Iris pigment epithelial cell (primary cell): ENCODE results near the gene NCKAP5.
"Not testable (repeated sequence)": the region's sequence is repeated elsewhere in the genome, so short reads cannot be mapped to it uniquely, and the experiment has no call there.

Experiments used
- DNase-seq: peaks from one replicate; pipeline ENCODE4 v3.0.0-alpha.2; 2011; ENCODE audit warnings: low read depth

NCKAP5 gene

DNA sequence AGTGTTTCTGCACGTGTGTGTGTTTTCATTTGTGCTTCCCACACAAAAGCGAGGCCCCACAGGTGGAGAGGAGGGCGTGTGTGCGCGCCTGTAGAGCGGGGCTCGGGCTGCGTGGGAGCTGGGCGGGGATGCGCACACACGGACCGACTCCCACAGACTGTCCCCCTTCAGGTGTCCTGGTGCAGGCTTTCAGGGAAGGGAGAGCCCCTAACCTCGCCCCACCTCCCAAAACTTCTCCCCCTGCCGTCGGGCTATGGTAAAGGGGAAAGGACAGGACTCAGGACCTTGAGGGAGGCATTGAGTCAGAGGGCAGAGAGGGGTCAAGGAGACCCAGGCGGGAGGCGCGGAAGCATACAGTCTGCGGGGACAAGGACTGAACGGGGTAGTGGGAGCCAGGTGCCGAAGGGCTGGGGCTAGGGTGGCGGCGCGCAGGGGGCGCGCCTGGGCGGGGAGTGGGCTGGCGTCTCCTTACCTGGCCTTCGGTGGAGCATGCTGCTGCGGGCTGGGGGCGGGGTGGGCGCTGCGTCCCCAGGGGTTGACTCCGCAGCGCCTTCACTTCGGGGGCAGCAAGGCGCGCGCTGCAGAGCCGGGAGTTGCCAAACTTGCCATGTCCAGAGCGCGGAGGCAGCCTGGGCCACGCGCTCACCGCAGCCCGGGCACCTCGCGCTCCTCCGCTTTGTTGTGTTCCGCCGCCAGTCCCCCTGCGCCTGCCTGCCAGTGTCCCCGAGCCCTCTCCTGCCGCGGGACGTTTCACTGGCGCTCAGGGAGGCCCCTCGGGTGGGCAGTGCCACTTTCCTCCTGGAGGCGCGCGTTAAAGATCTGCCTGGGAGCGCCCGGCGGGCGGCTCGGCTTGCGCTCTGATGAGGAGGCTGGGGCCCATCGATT, 302.0 kb downstream of the NCKAP5 start:
- DNase-seq: peak; percentile 41

DNA sequence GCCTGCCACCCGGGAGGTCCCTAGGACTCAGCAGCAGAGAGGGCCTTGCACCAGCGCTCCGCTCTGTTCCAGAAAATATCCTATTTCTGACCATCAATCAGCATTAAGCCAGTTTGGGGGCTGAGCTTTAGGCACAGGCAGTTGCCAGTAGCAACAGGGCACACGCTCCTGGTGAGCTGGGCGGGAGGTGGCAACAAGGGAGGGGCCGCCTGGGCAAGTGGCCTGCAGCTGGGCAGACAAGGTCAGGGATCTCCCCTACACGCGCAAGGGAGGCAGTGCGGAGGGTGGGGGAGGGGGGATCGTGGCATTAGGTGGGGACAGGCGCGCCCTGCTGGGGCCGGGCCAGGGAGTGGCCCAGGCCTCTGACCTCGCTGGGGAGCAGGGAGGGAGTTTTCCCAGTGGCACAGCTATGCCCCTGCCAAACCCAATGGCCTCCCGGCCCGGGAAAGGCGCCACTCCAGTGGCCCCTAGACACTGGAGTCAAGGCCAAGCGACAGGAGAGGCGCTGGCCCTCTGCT, 302.8 kb downstream of the NCKAP5 start:
- DNase-seq: no peak

DNA sequence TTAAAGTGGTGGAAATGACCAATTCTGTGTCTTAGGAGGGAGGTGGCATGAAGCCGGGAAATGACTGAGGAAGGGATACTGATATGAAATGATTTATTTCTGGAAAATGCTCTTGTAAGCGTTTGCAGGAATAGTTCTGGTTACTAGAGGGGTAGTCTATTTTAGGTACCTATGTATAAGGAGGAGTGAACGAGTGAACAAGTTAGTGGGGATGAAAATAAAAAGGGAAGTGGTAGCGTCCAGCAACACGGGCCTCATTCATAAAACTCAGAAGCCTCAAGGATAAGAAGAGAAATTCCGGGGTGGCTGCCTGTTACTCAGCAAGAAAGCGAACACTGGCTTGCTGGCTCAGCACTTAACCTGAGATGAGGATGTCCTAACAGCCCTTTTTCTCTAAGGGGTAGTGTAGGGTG, 303.3 kb downstream of the NCKAP5 start:
- no peak for DNase-seq

DNA sequence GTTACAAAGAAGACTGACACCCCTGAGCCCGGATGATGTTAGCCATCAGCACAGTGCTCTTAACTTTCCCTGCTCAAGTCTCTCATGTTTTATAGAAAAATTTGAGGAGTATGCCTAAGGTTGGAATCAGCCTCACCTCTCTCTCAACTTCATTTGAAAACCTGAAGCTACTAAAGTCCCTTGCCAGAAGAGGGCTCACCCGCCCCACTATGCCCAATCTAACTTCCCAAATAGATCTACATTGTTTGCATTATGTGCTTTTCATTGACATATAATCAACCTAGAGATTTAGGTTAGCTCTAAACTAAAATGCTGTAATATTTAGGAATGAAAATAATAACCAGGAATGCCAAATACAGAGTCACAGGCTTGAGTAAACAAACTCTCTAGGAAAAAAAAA, 305.4 kb downstream of the NCKAP5 start:
- DNase-seq: peak; percentile 44

DNA sequence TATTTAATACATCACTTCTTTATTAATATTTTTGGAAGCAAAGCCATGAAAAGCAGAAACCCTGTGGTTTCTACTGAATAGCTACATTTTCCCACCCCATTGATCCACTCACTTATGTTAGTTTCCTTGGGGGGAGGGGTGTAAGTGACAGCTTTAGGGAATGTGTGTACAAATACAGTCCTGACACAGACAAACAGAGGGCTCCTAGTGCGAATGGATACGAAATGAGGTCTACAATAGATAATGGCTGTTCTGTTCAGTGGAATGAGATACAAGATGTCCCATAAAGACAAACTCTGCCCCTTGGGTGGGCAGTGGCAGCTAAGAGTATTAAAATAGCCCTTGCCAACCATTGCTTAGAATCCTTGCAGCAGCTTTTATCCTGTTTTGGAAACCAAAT, 312.9 kb downstream of the NCKAP5 start:
- no peak for DNase-seq

DNA sequence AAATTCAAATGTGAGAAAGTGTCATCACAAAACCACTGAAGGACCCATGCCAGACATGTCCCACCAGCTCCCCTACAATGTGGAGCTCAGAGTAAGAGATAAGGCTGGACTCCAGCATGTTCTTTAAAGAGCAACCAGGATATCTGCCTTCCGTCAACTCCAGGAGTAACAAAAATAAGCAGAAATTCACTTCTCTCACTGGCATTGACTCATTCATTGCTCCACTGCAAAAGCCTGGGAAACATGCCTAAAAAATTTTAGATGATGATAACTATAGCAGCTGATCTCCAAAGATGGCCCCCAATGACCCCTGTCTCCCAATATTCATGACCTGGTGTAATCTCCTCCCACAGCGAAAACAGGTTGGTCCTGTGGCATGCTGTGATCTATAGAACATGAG, 314.5 kb downstream of the NCKAP5 start:
- DNase-seq: peak; percentile 27

DNA sequence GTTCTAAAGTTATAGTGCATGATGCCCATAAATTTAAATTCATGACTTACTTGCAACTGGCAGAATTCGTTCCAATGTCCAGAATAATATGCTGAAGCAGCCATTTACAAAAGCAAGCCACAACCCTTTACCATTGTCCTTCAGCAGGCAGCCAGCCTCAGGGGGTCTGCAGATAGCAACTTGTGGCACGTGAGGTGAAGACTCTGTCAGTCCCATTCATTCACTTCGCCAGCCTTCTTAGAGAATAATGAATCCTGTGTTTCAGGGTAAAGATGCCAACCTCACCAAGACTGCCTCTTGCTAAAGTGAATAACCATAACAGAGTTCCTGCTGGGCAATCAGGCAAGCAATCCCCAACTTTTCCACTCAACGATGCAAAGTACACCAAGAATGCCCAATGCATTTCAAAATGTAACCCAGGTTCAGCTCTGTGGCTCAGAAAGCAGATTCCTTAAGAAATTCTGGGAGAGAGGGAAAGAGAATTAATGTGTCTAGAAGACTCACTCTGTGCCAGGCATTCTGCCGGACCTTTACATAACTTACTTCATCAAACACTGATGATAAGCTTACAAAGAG, 315.4 kb downstream of the NCKAP5 start:
- DNase-seq: no peak

DNA sequence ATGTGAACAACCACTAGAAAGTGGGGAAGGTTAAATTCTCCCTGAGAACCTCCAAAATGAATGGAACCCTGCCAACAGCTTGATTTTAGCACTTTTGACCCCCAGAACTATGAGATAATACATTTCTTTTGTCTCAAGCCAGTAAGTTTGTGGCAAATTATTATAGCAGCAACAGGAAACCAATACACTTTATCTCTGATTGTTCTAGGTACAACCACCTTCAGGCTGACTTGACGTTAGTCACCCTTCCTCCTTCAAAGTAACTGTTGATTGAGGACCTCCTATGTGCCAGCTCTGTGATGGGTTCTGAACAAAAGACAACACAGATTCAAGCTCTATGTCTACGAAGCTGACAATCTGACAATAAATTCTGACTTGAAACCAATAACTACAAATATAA, 318.9 kb downstream of the NCKAP5 start:
- no peak for DNase-seq

DNA sequence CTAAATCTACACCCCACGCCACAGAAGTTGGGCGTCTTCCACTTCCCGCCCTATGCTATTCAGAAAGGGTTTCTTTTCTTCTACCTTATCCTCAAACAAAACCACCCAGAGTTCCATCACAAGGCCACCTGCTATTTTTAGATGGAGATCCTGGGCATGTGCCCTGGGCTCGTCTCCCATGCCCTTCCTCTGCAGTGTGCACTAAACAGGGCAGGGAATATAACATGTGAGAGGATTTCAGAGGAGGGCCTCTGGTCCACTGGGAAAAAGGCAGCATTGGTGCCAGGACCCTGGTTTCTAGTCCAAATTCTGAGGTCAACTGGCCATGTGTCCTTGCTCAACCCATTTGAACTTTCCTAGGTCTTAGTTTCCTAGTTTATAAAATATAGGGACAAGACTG, 320.0 kb downstream of the NCKAP5 start:
- no peak for DNase-seq

DNA sequence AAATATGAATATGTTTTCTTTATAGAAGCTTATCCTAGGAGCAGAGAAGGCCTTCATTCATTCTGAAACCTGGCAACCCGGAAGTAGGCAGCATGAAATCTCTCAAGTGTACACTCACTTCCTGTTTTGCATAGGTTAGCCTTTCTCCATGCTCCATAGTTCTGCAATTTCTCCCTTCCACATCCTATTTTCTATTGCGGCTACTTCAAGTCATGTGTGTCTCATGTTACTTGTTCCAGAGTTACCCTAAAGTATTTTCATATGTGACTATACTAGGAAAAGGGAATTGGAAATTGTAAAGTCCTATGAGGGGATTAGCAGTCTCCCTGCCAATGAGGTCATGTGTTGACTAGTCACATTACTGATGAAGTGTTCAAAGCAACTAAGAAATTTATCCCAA, 320.6 kb downstream of the NCKAP5 start:
- peak; percentile 25 for DNase-seq

DNA sequence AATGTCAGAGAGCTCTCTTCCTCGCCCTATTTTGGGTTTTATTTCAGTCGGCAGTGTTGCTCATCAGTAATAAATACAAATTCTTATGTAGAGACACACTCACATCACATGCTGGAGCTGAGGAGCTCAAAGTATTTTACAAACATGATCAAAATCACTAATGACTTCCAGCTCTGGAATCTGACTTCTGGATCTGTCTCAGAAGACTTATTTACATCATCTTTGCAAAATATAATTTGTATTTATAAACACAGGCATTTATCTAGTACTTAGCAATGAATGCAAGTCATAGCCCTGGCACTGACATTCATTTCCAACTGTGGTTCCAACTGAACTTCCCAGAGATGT, 327.1 kb downstream of the NCKAP5 start:
- peak; percentile 78 for DNase-seq

DNA sequence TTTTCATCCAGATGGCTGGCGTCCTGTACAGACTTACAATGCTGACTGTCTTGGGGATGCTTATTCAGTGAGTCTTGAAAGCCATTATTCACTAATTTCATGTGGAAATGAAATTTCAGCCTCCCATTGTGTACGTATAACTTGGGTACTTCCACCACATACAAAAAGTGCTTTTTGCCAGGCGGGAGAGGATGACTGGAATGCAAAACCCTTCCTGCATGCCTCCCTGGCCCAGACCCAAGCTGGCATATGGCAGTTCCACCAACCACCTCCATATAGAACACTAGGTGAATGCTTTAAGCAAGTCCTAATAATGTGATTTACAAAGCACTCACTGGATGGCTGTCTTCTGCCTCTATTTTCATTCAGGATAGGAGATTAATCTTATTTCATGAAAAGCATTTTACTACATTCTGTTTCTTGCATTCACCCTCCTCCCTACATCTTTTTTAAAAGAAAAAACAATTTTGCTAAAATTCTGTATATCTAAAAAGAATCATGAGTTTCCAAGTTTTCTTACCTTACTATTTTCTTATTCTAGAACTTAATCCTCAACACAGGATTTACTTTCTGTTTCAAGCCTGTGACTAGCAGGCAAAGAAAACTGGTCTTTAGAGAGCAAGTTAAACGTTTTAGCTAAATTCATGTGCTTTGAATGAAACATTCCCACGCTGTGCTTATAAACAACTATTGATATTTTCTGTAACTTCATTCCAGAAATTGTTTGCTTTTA, 327.6 kb downstream of the NCKAP5 start:
- peak; percentile 5 for DNase-seq

DNA sequence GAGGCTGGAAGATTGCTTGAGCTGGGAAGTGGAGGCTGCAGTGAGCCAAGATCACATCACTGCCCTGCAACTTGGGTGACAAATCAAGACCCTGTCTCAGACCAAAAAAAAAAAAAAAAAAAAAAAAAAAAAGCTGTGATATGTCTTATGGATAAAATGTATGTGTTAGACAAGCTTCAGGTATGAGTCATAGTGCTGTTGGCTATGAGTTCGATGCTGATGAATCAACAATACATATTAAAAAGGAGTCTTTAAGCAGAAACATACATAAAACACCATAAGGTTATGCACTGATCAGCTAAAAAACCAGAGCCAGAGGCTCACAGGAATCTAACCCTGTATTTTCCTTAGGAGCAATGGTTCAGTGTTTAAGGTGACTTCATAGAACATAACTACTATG, 332.3 kb downstream of the NCKAP5 start:
- peak; percentile 16 for DNase-seq

DNA sequence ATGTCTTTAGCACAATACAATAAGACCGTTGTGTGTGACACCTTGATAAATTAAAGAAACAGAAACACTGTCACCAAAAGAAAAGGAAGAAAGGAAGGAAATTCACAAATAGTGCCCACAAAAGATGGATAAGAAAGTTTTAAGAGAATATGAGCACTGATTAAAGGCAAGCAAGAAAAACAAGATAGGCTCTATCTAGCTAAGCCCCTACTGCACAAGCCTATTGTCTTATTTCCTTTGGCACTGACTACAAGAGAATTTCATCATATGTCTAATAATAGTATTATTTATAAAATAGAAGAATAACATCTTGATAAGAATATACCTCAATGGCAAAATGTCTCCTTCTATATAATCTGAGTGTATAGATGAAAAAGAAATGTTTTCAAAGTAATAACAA, 335.7 kb downstream of the NCKAP5 start:
- no peak for DNase-seq

DNA sequence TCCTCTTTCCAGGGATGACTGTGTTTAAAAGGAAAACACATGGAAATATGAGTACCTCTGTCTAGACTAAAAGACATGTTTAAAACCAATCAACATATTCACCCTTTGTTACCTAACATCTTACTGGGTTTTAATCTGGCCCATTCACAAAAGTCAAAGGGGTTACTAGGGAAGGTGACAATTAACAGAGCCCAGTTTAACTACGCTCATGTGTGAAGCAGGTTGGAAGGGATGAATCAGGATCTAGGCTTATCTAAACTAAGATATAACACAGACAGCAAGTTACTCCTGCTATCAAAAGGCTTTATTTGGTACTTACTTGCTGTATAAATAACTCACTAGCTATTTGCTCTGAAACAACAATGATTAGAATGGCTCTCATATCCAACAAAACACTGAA, 337.0 kb downstream of the NCKAP5 start:
- no peak for DNase-seq

DNA sequence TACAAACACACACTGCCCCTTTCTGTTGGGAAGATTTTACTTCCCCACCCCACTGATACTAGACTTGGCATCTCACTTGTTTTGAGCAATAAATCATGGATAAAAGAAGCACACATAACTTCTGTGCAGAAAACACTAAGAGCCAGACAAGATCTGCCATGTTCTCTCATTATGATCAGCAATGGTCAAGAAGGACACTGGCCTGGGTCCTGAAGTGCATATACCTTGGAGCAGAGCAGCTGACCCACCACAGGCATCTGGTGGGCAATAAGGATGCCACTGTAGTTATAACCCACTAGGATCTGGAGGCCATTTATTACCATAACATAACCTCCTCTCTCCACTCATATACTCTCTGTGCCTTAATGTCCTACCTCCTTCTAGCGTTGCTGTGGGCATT, 338.3 kb downstream of the NCKAP5 start:
- DNase-seq: no peak

DNA sequence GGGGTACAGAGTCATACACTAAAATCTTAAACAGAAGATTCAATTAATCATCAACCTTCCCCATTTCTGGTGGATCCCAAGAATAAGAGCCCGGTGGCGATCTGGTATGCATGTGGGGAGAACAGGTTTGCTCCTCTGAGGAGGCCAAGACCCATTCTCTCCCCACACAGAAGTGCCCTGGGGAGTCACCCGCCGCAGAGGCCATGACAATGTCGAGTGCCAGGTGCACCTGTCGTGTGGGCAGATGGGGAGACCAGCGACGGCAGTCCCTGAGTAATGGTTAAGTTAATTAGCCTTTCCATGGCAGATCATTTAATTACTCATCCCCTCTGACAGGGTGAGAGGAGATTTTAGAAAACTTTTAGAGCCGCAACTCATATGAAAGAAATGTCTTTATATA, 345.0 kb downstream of the NCKAP5 start:
- no peak for DNase-seq

DNA sequence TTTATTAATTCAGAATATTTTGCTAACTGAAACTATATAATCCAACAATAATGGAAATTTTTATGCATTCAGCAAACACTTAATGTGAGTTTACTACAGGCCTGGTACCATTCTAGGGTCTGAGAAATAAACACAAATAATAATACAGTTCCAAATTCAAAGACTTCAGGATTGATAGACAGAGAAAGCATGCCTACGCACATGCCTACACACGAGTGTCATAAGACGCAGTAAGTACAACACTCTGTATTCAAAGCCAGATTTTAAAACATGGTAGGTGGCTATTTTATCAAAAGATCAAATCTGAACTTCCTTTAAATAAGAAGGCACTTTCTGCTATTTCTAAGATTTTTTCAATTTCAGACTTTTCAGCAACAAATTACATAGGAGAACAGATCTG, 346.9 kb downstream of the NCKAP5 start:
- no peak for DNase-seq

DNA sequence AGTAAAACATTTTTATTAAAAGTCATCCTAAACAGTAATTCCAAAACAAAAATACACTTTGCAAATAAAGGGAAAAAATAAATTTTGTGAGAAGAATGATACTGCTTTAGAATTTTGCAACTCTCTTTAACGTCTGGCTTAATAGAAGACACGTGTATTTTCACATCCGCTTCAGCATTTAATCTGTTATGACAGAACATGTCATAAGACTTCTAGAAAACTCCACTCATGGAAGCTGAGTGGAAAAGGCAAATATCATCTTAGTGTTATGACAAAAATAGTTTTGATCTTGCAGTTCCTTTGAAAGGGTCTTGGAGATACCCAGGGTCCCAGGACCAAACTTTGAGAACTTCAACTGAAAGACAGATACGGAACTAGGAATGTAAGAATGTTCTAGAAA, 350.1 kb downstream of the NCKAP5 start:
- no peak for DNase-seq

DNA sequence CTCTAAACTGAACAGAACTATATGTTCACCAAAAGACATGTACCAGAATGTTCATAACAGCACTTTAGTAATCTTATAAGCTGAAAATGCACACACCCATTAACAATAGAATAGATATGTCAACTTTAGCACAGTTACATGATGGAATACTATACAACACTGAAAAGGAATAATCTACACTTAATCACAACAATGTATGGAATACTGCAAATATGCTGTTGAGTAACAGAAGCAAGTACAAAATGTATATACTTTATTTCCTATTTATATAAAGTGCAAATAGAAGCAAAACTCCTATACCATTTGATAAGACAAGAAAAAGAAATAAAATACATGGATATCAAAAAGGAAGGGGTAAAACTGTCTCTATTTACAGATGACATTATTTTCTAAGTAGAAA, 352.8 kb downstream of the NCKAP5 start:
- no peak for DNase-seq

DNA sequence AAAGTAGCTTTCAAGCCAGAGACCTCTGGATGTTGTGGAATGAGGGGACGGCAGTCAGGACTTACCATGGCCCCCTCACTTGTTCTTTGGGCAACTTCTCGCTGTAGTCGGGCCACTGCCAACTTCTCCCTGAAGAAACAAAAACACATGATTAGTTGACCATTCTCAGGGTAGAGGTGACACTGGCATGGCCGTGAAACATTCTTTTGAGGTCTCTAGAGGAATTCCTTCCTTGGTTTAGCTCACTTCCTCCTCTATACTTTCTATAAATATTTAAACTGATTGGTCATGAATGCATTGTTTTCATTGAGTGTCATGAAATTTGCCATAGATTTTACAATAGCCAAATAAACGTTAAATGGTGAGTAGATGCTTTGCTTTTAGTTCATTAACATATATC, 354.6 kb downstream of the NCKAP5 start:
- no peak for DNase-seq

DNA sequence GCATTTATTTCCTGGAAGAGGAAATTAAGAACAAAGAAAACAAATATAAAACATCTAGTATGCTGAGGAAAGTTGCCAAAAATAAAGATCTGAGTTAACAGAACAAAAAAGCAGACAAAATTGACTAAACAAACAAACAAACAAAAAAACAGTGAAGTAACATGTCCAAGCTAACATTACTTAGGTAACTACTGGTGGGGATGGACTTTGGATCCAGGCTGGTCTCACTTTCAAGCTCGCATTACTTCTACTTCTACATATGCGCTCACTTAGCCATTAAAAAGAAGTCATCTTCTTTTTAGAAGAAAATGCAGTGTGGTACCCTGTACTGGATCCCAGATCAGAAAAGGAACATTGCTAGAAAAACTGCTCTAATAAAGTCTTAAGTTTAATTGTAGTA, 358.9 kb downstream of the NCKAP5 start:
- DNase-seq: no peak

DNA sequence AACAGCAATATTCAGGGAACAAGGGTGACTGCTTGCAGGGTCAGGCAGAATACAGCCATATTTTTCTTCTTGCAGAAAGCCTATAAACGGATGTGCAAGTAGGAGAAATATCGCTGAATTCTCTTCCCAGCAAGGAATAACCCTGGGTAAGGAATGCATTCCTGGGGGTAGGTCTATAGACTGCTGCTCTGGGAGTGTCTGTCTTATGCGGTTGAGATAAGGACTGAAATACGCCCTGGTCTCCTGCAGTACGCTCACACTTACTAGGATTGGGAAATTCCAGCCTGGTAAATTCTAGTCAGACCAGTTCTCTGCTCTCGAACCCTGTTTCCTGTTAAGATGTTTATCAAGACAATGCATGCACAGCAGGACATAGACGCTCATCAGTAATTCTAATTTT, 361.6 kb downstream of the NCKAP5 start:
- not testable (repeated sequence) for DNase-seq
